Stimulated activated CD4-positive, alpha-beta T cell treated with anti-CD3 and anti-CD28 coated beads, TNF-alpha, amount 100 ng/mL, for 48 hours (primary cell): ENCODE results near the gene ARID3C.
A peak's percentile ranks its signal among the peaks of the same experiment; 100 is the strongest.

Source experiments
- DNase-seq, 3 donors: peaks; one replicate each; pipeline ENCODE4 v3.0.0-alpha.2; 2020; ENCODE audit warnings: low read depth in 3 of 3

The ARID3C gene, protein sequence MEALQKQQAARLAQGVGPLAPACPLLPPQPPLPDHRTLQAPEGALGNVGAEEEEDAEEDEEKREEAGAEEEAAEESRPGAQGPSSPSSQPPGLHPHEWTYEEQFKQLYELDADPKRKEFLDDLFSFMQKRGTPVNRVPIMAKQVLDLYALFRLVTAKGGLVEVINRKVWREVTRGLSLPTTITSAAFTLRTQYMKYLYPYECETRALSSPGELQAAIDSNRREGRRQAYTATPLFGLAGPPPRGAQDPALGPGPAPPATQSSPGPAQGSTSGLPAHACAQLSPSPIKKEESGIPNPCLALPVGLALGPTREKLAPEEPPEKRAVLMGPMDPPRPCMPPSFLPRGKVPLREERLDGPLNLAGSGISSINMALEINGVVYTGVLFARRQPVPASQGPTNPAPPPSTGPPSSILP

GRCh38 chr9:34628656-34629490, at the start of gene ARID3C:
TSS of gene ARID3C (minus strand) at chr9:34629066. CDS start at chr9:34628014, 1,052 bp downstream.
- no peak for DNase-seq

DNA sequence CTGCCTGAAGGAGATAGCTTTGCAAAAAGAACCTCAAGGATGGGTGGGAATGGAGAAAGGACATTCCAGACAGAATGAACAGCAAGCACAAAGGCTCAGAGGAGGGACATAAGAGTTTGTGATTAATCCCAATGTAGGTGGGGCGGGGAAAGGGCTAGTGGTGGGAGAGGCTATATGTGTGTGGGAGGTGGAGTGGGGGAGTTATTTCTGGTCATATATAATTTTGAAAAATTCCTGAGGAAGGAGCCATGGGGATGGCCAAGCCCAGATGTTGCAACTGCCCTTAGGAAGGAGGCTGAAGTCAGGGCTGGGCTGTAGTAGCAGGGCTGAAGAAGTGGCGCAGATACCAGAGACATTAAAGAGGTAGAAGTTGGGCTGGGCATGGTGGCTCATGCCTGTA, 47.0 kb upstream of the ARID3C start:
- DNase-seq, result no peak

- peak in 2 of 3 donors; percentile 41 to 52 for DNase-seq
Measured at GRCh38 chr9:34675048-34675714, 46.3 kb upstream of the ARID3C start.

DNA sequence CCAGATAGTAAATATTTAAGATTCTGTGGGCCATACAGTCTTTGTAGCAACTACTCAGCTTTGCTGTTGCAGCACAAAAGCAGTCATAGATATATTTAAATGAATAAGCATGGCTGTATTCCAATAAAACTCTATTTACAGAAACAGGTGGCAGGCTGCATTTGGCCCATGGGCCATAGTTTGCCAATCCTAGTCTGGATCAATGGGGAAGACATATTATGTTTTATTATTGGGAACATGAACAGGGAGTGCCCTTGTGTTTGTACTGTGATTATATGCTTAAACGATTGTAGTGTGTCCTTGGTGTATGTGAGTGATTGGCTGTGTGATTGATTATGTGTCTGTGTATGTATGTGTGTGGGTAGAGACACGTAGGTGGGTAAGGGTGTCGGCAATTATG, 45.6 kb upstream of the ARID3C start:
- no peak for DNase-seq

DNA sequence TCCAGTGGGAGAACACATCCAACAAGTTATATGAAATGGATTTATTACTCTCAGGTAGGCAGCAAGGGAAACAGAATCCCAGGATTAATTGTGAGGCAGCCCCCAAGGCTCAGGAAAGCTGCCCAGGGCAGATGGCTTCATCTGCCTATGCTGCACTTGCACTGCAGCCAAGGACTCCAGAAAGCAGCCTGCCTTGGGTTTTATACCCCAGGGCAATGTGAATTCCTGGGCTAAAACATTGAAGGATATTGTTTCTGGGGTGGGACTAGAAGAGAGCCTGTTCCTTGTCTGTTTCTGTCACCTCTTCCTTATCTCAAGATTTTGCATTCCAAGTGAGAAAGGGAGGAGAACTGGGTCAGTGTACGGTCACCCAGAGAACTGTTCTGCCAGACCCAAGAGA, 42.4 kb upstream of the ARID3C start:
- DNase-seq, result no peak

DNA sequence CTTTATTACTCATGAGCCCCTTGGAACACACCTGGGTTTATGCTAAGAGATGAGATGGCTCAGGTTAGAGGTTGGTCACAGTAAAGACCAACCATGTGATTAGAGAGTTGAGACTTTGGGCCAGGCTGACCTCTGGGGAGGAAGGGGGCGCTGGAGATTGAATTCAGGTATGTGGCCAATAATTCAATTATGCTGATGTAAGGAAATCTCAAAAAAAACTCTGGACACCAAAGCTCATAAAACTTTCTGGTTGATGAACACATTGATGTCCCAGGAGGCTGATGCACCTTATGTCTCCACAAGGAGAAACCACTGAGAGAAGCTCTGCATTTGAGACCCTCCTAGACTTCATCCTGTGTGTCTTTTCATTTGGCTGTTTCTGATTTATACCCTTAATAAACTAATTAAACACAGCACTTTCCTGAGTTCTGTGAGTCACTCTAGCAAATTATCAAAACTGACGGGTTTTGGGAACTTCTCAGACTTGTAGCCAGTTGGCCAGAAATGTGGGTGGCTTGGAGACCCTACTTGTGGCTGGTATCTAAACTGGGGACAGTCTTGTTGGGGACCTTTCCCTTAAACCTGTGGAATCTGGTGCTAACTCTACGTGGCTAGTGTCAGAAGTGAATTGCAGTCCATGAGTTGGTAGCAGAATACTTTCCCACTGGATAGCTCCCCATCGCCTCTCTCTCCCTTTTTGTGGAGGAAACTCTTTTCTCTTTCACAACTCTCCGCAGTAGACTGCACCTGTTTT, 41.1 kb upstream of the ARID3C start:
- no peak for DNase-seq

GRCh38 chr9:34665381-34666250, 36.8 kb upstream of the ARID3C start:
- DNase-seq, result peak; percentile 65 to 80 (median 77)

DNA sequence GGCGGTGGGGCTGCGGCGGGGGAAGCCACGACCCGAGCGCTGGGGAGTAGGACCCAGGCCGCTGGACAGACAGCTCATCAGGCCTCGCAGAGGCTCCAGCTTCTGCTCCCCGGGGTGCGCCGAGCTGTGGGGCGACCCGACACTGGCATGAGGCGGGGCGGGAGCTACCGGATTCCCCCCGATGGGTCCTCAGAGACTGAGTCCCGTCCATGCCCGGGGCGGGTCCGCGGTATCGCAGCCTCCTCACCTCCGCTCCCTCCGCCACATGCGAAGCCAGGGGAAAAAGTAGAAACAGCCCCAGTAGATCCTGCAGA, 36.2 kb upstream of the ARID3C start:
- no peak for DNase-seq

- DNase-seq, result peak in 2 of 3 donors; percentile 55 to 61
Measured at GRCh38 chr9:34664281-34665066, 35.6 kb upstream of the ARID3C start.

DNA sequence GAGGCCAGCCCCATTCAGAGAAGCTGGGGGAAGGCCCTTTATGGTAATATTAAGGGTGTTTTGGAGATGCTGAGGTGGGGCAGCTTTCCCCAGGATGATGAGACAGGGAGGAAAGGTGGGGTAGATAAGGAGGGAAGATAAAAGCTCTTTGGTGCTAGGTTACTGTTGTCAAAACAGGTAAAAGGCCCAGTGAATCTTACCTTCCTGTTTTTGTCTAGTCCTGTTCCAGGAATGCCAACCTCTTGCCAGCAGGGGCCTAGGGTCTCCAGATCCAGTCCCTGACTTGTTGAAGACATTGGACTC, 34.4 kb upstream of the ARID3C start:
- no peak for DNase-seq

GRCh38 chr9:34662526-34663302, 33.8 kb upstream of the ARID3C start, which contains the start of gene CCL27:
TSS of gene CCL27 (minus strand) at chr9:34662657. CDS start at chr9:34662633, 24 bp downstream.
- no peak for DNase-seq

DNA sequence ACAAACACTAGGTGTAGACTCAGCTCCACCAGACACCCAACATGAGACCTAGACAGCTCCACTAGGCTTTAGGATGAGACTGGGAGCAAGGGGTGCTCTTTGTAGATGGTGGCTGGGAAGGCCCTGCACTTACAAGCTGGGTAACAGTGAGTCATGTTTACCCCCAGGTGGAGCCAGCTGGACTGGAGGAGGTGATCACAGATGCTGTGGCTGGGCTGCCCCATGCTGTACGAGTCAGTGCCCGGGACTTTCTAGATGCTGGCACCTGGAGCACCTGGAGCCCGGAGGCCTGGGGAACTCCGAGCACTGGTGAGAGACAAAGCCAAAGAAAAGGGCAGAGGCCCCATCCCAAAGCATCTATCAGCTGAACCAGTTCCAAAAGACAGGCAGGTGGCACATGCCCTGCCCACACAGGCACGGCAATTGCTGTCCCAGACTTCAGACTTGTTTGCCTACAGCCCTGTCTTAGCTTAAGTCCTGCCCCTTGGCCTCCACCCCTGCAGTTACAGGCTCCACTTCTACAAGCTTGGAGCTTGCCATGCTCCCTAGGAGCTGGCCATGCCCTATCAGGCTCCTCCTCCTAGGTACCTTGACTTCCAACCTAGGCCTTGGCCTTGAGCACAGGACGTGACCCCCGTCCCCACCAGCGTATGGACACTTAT, 30.9 kb upstream of the ARID3C start:
- no peak for DNase-seq

GRCh38 chr9:34658461-34658860, 29.6 kb upstream of the ARID3C start:
- no peak for DNase-seq

- no peak for DNase-seq
Measured at GRCh38 chr9:34656992-34657391, 28.1 kb upstream of the ARID3C start.

GRCh38 chr9:34655394-34655793, 26.5 kb upstream of the ARID3C start:
- DNase-seq, result no peak

GRCh38 chr9:34654323-34655051, 25.6 kb upstream of the ARID3C start:
- no peak for DNase-seq

DNA sequence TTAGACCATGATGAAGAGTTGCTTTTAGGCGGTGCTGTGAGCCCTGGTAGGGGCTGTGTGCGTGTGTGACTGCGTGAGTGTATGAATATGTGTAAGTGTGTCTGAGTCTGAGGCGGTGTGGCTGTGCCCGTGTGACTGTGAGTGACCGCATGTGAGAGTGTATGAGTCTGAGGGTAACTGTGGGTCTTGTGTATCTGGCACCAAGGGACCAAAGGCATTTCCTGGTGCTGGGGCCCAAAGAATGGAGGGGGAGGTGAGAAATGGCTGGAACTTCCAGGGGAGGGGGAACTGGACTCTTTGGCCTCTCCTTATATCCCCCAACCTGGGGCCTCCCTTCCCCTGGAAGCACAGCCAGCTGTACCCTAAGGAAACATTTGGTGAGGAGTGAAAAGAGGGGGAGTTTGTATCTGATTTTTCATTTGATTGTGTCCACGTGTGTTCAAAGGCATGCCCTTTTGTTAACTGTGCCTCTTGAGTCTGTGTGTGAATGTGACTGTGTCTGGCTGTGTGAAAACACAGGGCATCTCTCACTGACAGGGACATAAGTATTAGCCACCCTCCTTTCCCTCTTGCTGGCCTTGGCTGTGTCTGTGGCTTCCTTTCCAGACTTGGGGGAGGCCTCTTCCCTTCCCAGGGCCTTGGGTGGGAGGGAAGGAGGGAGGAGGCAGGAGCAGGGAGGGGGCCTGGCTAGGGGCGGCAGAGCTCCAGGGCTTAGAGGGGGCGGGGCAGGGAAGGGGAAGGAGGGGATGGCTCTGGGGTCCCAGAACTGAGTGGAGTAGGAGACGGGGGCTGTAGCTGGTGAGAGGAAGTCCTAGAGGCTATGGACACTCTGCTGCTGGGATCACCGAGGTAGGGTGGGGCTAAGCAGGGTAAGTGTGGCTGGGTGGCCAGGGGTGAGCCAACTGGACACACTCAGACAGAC, 24.5 kb upstream of the ARID3C start:
- no peak for DNase-seq
